Activated CD4-positive, alpha-beta memory T cell treated with anti-CD3 and anti-CD28 coated beads, Interleukin-2, amount 10 ng/mL, durations not matched to agents 7 days and 5 days (primary cell): ENCODE data around the gene PPP1R13B. TPM values are rescaled to one million over a fixed set of nuclear protein-coding genes. Genes with fewer than 3 reads are reported as not detected.

Source experiments
- CTCF ChIA-PET: fragments of 350-600 bp; sonication (Branson Sonifier 250); formaldehyde crosslinking; loops from one replicate; lab custom pipeline; 2021; ENCODE audit warnings: antibody characterized with exemption, inconsistent platforms; lab: Charles Lee
- POLR2A ChIA-PET: fragments of 350-600 bp; sonication (Branson Sonifier 250); formaldehyde crosslinking; loops from one replicate; lab custom pipeline; 2021; ENCODE audit warnings: antibody characterized with exemption; lab: Charles Lee
- DNase-seq: peaks from one replicate; pipeline ENCODE4 v3.0.0-alpha.2; 2020
- H3K27ac Mint-ChIP-seq: one replicate; pipeline ENCODE4 v1.8.0; 2021; ENCODE audit warnings: mild to moderate bottlenecking, mixed read lengths
- H3K27me3 Mint-ChIP-seq: one replicate; pipeline ENCODE4 v1.8.0; 2021; ENCODE audit warnings: mixed read lengths
- H3K36me3 Mint-ChIP-seq: one replicate; pipeline ENCODE4 v1.8.0; 2021; ENCODE audit warnings: low read depth, mixed read lengths
- H3K4me1 Mint-ChIP-seq: one replicate; pipeline ENCODE4 v1.8.0; 2021; ENCODE audit warnings: mixed read lengths
- H3K4me3 Mint-ChIP-seq: one replicate; pipeline ENCODE4 v1.8.0; 2021; ENCODE audit warnings: mild to moderate bottlenecking, mixed read lengths
- H3K9me3 Mint-ChIP-seq: one replicate; pipeline ENCODE4 v1.8.0; 2021; ENCODE audit warnings: mixed read lengths
- total RNA-seq, 2 experiments: library from RNA; stranded (reverse); gene quantifications; one replicate each; pipeline ENCODE4 v1.2.3, GENCODE V29; 2021

Gene PPP1R13B
- total RNA-seq, 2 experiments from 2014 or later = 10.7 to 15.9 TPM

- H3K4me3 Mint-ChIP-seq = peak overlapping the region; percentile 75
- ChIA-PET POLR2A (no interaction called here), CTCF (interaction anchor here (0.7 to 1.2 kb wide), 2 partner anchors 28 to 1440 kb away, joined by 4 to 5 read pairs; no protein-coding TSS in a partner anchor)
- H3K36me3 Mint-ChIP-seq = no peaks in the 10 kb centered on the region
- H3K9me3 Mint-ChIP-seq = no peaks in the 10 kb centered on the region
- peaks cover 13% of the 10 kb centered on the region for H3K4me1 Mint-ChIP-seq
- DNase-seq = no peak
- H3K27ac Mint-ChIP-seq = peak overlapping the region; percentile 71
- H3K27me3 Mint-ChIP-seq = no peaks in the 10 kb centered on the region
These were observed 25.2 kb upstream of the PPP1R13B start for GRCh38 chr14:103872481-103873113.

DNA sequence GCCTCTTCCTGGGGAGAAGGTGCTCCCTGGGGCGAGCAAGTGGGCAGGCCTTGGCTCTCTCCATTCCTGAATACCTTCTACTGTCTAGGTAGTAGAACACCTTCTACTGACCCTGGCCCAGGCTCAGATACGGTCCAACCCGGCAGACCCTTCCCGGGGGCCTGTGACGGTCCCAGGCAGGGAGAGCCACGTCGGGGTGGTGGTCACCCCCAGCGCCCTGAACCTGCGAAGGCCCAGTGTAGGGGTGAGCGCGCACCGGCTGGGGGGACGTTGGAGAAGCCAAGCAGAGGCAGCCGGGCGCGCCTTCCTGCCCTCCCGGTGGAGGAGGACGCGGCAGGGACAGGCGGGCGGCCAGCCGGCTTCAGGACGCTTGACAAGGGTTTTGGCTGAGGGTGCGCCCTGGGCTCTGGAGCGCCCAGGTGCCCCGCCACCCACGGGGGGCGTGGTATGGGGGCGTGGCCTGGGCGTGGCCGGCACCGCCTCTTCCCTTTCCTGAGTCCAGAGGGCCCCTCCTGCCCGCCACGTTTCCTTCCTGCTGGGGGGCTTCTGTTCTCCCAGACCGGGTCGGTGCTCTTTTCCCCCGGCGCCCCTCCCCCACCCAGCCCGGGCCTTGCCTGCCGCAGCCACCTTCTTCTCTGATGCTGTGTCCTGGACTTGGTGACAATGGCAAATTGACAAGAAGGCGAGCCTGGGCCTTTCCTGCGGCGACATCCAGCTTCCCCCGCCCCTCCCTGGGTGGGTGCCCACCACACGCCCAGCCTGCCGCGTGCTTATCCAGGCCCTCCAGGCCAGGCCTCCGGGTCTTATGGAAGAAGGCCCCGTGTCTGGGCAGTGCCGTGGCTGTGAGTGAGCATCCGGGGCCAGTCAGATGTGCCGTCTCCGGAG lies 24.5 kb upstream of the PPP1R13B start:
- CTCF ChIA-PET = interaction anchor here (0.7 to 1.2 kb wide), 2 partner anchors 29 to 1440 kb away, joined by 4 to 5 read pairs; no protein-coding TSS in a partner anchor
- peak overlapping the region; percentile 75 for H3K4me3 Mint-ChIP-seq
- POLR2A ChIA-PET = no interaction called here

DNA sequence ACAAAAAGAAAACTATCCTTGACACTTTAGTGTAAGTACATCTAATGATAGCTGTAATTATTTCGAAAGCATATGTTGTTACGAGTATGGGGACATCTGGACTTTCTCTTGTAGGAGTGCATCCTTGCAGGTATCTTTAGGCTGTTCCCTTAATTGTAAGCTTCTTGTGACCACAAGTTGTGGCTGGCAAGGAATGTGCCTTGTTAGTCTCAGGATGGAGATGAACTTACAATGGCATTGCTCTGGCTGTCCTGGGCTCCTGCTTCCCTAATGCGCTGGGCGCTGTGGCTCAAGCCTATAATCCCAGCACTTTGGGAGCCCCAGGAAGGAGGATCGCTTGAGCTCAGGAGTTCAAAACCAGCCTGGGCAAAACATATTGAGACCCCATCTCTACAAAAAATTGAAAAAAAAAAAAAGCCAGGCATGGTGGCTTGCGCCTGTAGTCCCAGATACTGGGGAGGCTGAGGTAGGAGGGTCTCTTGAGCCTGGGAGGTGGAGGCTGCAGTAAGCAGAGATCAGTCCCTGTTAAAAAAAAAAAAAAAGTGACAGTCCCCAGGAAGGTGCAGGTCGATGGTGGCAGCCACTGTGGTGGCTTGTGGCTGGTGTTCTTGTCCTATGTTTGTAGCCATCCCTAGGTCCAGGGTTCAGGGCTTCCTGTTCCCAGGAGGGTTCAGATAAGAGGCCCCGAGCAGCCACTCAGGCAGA lies 23.7 kb upstream of the PPP1R13B start:
- Mint-ChIP-seq H3K4me1 (peaks cover 13% of the 10 kb centered on the region), H3K27ac (no peak overlapping the region), H3K36me3 (no peaks in the 10 kb centered on the region), H3K27me3 (no peaks in the 10 kb centered on the region), H3K9me3 (no peaks in the 10 kb centered on the region), H3K4me3 (no peak overlapping the region)
- DNase-seq = no peak
- POLR2A ChIA-PET = no interaction called here
- CTCF ChIA-PET = interaction anchor here (0.6 kb wide), 1 partner anchor 22 kb away, joined by 5 read pairs; no protein-coding TSS in a partner anchor

More for the DNA sequence above, 24.5 kb upstream of the PPP1R13B start:
- peaks cover 13% of the 10 kb centered on the region for H3K4me1 Mint-ChIP-seq
- no peaks in the 10 kb centered on the region for H3K9me3 Mint-ChIP-seq
- H3K27me3 Mint-ChIP-seq = no peaks in the 10 kb centered on the region
- no peaks in the 10 kb centered on the region for H3K36me3 Mint-ChIP-seq
- peak; percentile 79 for DNase-seq
- peak overlapping the region; percentile 71 for H3K27ac Mint-ChIP-seq

- ChIA-PET CTCF (interaction anchor here (0.6 kb wide), 1 partner anchor 23 kb away, joined by 5 read pairs; no protein-coding TSS in a partner anchor), POLR2A (no interaction called here)
- DNase-seq = no peak
- no peaks in the 10 kb centered on the region for H3K9me3 Mint-ChIP-seq
- no peaks in the 10 kb centered on the region for H3K36me3 Mint-ChIP-seq
- H3K4me3 Mint-ChIP-seq = no peak overlapping the region
- H3K27ac Mint-ChIP-seq = no peak overlapping the region
- peaks cover 13% of the 10 kb centered on the region for H3K4me1 Mint-ChIP-seq
- H3K27me3 Mint-ChIP-seq = no peaks in the 10 kb centered on the region
These were observed 22.9 kb upstream of the PPP1R13B start for GRCh38 chr14:103870144-103870876.

GRCh38 chr14:103869406-103870143 lies 22.2 kb upstream of the PPP1R13B start:
- H3K36me3 Mint-ChIP-seq = no peaks in the 10 kb centered on the region
- no peak overlapping the region for H3K27ac Mint-ChIP-seq
- no peak overlapping the region for H3K4me3 Mint-ChIP-seq
- POLR2A ChIA-PET = no interaction called here
- CTCF ChIA-PET = no interaction called here
- no peak for DNase-seq
- no peaks in the 10 kb centered on the region for H3K27me3 Mint-ChIP-seq
- peaks cover 10% of the 10 kb centered on the region for H3K4me1 Mint-ChIP-seq
- H3K9me3 Mint-ChIP-seq = no peaks in the 10 kb centered on the region

- H3K27me3 Mint-ChIP-seq = peaks cover 2% of the 10 kb centered on the region
- H3K27ac Mint-ChIP-seq = no peak overlapping the region
- no peaks in the 10 kb centered on the region for H3K36me3 Mint-ChIP-seq
- peaks cover 9% of the 10 kb centered on the region for H3K4me1 Mint-ChIP-seq
- ChIA-PET CTCF (no interaction called here), POLR2A (no interaction called here)
- no peak overlapping the region for H3K4me3 Mint-ChIP-seq
- H3K9me3 Mint-ChIP-seq = no peaks in the 10 kb centered on the region
- no peak for DNase-seq
These were observed 21.0 kb upstream of the PPP1R13B start for GRCh38 chr14:103868242-103868897.

- CTCF ChIA-PET = no interaction called here
These were observed 20.2 kb upstream of the PPP1R13B start for GRCh38 chr14:103867523-103867953.

GRCh38 chr14:103867020-103867419 lies 19.6 kb upstream of the PPP1R13B start:
- H3K27me3 Mint-ChIP-seq = peaks cover 4% of the 10 kb centered on the region
- no peak overlapping the region for H3K4me3 Mint-ChIP-seq
- POLR2A ChIA-PET = no interaction called here
- no peak overlapping the region for H3K27ac Mint-ChIP-seq
- peaks cover 2% of the 10 kb centered on the region for H3K4me1 Mint-ChIP-seq
- no peaks in the 10 kb centered on the region for H3K9me3 Mint-ChIP-seq
- H3K36me3 Mint-ChIP-seq = no peaks in the 10 kb centered on the region
- CTCF ChIA-PET = no interaction called here
- DNase-seq = no peak

More at GRCh38 chr14:103867523-103867953, 20.2 kb upstream of the PPP1R13B start:
- no peaks in the 10 kb centered on the region for H3K9me3 Mint-ChIP-seq
- peaks cover 4% of the 10 kb centered on the region for H3K27me3 Mint-ChIP-seq
- no peaks in the 10 kb centered on the region for H3K36me3 Mint-ChIP-seq
- H3K4me3 Mint-ChIP-seq = no peak overlapping the region
- POLR2A ChIA-PET = no interaction called here
- peaks cover 6% of the 10 kb centered on the region for H3K4me1 Mint-ChIP-seq
- no peak for DNase-seq
- H3K27ac Mint-ChIP-seq = no peak overlapping the region

DNA sequence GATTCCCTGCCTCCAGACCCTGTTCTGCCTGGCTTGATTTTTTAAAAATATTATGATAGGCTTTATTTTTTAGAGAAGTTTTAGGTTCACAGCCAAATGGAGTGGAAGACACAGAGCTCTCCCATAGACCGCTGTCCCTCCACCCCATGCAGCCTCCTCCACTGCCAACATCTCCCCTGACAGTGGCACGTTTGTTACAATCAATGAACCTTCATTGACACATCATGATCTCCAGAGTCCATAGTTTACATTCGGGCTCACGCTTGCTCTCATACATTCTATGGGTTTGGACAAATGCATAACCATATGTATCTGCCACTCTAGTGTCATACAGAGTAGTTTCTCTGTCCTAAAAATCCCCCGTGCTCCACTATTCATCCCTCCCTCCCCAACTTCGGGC lies 15.9 kb upstream of the PPP1R13B start:
- Mint-ChIP-seq H3K4me3 (no peak overlapping the region), H3K36me3 (no peaks in the 10 kb centered on the region), H3K4me1 (no peaks in the 10 kb centered on the region), H3K27me3 (peaks cover 4% of the 10 kb centered on the region), H3K9me3 (no peaks in the 10 kb centered on the region), H3K27ac (no peak overlapping the region)
- CTCF ChIA-PET = interaction anchor here (0.6 to 0.8 kb wide), 2 partner anchors 1104 to 1223 kb away, joined by 3 to 4 read pairs; no protein-coding TSS in a partner anchor
- no peak for DNase-seq
- POLR2A ChIA-PET = no interaction called here

DNA sequence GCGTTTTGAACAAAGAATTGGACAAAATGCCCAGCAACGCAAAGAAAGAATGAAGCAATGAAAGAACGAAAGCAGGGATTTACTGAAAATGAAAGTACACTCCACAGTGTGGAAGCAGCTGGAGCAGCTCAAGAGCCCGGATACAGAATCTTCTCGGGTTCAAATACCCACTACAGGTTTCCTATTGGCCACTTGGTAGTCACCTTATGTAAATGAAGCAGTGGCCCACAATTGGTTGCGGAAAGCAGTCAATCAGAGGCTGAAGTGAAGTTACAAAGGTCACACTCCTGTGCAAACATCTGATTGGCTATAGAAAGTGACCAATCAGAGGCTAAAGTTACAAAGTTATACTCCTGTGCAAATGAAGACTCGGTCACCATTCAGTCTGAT lies 15.0 kb upstream of the PPP1R13B start:
- ChIA-PET CTCF (no interaction called here), POLR2A (no interaction called here)
- peaks cover 4% of the 10 kb centered on the region for H3K27me3 Mint-ChIP-seq
- no peak overlapping the region for H3K4me3 Mint-ChIP-seq
- no peaks in the 10 kb centered on the region for H3K36me3 Mint-ChIP-seq
- no peak for DNase-seq
- H3K27ac Mint-ChIP-seq = no peak overlapping the region
- H3K9me3 Mint-ChIP-seq = no peaks in the 10 kb centered on the region
- no peaks in the 10 kb centered on the region for H3K4me1 Mint-ChIP-seq
